Adipose tissue (tissue), 3 donors: ENCODE data around the gene TSTD1. TPM values are rescaled to one million over a fixed set of nuclear protein-coding genes. Genes with fewer than 3 reads are reported as not detected.

Experiments
- H3K27ac ChIP-seq: one replicate; pipeline ENCODE4 v1.5.1; 2013; ENCODE audit warnings: low read depth, low read length
- WGBS, 3 donors: extraction: QIAGEN DNeasy Blood & Tissue Kit; methylation state at CpG; one replicate each; pipeline ENCODE4 v1.1.7; 2013; 5-methylcytosine and 5-hydroxymethylcytosine counted together
- polyA plus RNA-seq, 3 donors: library from polyadenylated mRNA; stranded (reverse); fragments of 200-250 nt; gene quantifications; one replicate each; pipeline ENCODE4 v1.2.3, GENCODE V29; 2013
- donor health status: healthy with polysubstance abuse.
- donor health status: Bipolar disorder and iron deficiency.
- donor health status: healthy.

Gene TSTD1, protein sequence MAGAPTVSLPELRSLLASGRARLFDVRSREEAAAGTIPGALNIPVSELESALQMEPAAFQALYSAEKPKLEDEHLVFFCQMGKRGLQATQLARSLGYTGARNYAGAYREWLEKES
- 10 to 100 TPM; 33.7 to 78.1 (median 52.5) TPM for polyA plus RNA-seq

GRCh38 chr1:161038523-161039153 lies at the start of gene TSTD1:
Gene TSTD1, minus strand, starts transcription at chr1:161038964. Its CDS starts 75 bp downstream, at chr1:161038889.
- WGBS, 3 donors: 6 to 39% (median 31%) methylated on average over 50 to 54 of the region's 54 CpGs
- H3K27ac ChIP-seq: peak within 1 kb of the TSS; percentile 43

DNA sequence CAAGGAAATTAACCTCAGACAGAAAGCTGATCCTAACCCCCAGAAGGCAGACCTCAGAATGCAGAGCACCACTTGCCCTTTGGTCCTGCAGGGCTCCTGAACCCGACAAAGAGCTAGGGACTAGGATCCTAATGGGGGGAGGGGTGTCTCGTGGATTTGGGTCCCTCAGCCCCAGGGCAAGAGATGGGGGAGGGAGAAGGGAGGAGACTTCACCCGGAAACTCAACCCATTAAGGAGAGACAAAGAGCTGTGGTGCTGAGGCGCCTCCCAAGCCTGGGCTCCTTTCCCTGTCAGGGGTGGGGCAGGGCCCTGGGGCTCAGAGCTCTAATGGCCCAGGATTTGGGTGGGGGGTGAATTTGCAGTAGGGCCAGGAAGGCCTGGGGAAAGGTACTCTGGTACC lies 47.7 kb upstream of the TSTD1 start:
- 55 to 78% (median 77%) methylated on average over 4 of the region's 4 CpGs for WGBS, 3 donors
- no peak overlapping the region for H3K27ac ChIP-seq

DNA sequence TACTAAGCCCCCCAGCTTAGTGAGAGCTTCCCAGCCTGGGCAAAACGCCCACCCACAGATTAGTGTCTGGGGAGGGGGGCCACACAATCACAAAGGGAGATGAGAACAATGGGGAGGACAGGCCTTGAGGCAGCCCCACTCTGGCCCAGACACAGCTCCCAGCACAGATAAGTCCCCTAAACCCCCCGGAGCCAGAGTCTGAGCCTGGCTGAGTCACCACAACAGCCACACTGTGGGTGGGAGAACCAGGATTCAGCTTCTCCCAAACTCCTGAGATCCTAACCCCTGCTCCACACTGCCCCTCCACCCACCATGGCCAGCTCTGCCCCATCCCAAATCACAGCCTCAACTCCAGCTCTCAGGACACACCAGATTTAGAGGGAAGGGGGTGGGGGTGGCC lies 46.4 kb upstream of the TSTD1 start:
- 55 to 76% (median 68%) methylated on average over 2 of the region's 2 CpGs for WGBS, 3 donors
- H3K27ac ChIP-seq: no peak overlapping the region

GRCh38 chr1:161084597-161084988 lies 45.8 kb upstream of the TSTD1 start:
- 89 to 100% (median 92%) methylated on average over 1 of the region's 1 CpG for WGBS, 3 donors
- no peak overlapping the region for H3K27ac ChIP-seq

GRCh38 chr1:161083748-161084596 lies 45.2 kb upstream of the TSTD1 start:
- H3K27ac ChIP-seq: no peak overlapping the region

DNA sequence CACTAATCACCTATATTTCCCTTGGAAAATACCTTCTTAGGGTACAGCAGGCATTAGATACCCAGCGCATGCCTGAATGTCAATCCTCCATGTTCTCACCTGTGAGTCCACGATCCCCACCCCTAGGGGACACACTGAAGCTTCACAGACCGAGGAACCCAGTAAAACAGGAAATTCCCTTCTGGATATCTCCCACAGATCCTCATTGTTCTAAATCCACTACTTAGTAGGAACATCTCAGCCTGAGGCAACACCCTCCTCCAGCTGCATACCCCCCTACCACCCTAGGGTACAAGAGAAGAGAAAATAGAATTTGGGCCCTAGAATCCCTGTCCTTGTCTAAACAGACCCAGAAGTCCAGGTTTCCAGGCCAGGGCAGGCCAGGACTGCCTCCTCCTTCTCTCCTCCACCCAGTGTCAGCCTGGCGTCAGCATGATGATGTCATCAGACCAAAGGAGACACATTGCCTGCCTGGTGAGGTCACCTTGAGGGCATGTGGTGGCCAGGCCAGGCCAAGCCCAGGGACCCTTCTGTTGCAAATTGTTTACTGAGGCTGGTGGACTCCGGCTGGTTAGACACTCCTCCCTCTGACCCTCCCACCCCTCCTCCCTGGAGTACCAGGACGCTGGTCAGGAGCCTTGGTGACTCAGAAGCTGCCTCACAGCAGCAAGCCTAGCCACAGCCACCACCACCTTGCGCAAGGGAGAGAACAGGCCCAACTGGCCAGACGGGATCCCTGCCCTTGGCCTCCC lies 44.4 kb upstream of the TSTD1 start:
- WGBS, 3 donors: 44 to 55% (median 45%) methylated on average over 7 to 8 of the region's 8 CpGs
- no peak overlapping the region for H3K27ac ChIP-seq

More at GRCh38 chr1:161083748-161084596, 45.2 kb upstream of the TSTD1 start:
- 67 to 78% (median 73%) methylated on average over 10 of the region's 10 CpGs for WGBS, 3 donors

DNA sequence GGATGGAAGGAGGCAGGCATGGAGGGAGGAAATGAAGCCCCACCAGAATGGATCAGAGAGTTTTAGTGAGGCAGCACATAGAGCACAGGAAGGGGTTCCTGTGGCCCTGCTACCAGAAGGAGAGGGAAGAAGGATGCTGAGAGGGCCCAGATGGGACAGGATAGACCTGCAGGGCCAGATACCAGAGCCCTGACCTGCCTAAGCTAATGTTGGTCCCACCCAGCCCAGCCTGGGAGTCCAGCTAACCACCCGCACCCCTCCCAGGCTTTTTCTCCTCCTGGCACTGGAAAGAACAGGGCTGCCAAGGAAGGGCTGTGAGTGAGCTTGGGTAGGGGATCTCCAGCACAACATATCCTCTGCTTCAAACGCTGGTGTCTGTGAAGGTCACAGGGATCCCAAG lies 43.7 kb upstream of the TSTD1 start:
- 47 to 90% (median 83%) methylated on average over 1 to 2 of the region's 2 CpGs for WGBS, 3 donors
- H3K27ac ChIP-seq: no peak overlapping the region

DNA sequence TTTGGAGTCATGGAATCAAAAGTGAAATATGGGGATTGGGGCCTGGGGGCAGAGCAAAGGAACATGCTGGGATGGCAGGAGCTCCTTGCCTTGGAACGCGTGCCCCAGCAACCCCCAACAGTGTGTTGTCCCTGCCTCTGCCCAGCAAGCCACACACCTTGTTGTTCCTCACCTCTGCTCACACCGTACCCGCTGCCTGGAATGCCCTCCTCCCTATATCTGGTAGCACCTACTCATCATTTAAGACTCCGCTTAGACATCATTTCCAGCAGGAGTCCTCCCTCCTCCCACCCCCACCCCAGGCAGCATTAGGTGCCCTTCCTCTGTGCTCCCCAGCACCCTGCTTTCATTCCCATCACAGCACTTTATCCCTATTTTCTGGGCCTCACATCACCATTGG lies 42.8 kb upstream of the TSTD1 start:
- WGBS, 3 donors: 79 to 80% (median 79%) methylated on average over 5 of the region's 5 CpGs
- H3K27ac ChIP-seq: no peak overlapping the region

DNA sequence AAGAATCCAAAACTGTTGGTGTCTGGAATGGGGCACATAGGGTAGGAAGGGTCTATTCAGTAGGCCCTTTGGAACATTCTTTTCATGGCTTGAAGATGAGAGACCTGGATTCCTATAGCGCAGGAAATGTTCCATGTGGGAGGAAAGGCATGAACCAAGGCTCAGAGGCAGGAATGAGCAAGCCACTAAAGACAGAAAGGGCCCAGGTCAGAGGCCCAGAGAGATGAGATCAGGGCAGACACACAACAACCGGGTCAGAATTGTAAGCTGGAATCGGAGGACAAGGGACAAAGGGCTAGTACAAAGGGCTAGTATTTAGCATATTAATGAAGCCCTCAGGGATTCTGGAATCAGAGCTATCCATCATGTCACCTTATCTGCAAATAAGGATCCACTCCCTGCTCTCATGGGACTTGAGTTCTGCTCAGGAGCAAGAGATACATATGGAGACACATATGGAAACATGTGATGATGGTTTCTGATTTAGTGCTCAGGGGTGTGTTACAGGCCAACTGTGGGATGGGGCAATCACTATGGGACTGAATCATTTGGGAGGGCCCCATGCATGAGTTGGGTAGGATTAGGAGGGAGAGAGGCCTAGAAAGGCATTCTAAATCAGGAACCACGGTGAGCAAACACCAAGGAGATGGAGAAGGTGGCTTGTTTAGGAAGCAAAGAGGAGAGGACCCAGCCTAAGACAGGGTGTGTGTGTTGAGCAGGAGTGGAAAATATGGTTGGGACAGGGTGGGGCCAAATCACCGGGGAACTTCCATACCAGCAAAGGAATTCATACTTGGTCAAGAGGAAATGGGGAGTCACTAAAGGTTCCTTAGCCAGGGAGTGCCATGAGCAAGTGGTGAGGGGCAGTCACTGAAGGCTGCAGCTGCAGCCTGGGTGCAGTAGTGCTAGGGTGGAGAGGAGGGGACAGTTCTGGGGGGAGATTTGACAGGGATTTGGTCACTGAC lies 42.0 kb upstream of the TSTD1 start:
- WGBS, 3 donors: 82 to 87% (median 85%) methylated on average over 5 of the region's 5 CpGs

GRCh38 chr1:161079436-161080110 lies 40.8 kb upstream of the TSTD1 start:
- no peak overlapping the region for H3K27ac ChIP-seq
- WGBS, 3 donors: 62 to 76% (median 65%) methylated on average over 41 of the region's 41 CpGs

More for the DNA sequence above, 42.0 kb upstream of the TSTD1 start:
- H3K27ac ChIP-seq: no peak overlapping the region

GRCh38 chr1:161077426-161077825 lies 38.7 kb upstream of the TSTD1 start:
- WGBS, 3 donors: 78 to 79% (median 78%) methylated on average over 9 of the region's 9 CpGs

GRCh38 chr1:161076410-161076809 lies 37.6 kb upstream of the TSTD1 start:
- no peak overlapping the region for H3K27ac ChIP-seq

More at GRCh38 chr1:161077426-161077825, 38.7 kb upstream of the TSTD1 start:
- H3K27ac ChIP-seq: no peak overlapping the region

DNA sequence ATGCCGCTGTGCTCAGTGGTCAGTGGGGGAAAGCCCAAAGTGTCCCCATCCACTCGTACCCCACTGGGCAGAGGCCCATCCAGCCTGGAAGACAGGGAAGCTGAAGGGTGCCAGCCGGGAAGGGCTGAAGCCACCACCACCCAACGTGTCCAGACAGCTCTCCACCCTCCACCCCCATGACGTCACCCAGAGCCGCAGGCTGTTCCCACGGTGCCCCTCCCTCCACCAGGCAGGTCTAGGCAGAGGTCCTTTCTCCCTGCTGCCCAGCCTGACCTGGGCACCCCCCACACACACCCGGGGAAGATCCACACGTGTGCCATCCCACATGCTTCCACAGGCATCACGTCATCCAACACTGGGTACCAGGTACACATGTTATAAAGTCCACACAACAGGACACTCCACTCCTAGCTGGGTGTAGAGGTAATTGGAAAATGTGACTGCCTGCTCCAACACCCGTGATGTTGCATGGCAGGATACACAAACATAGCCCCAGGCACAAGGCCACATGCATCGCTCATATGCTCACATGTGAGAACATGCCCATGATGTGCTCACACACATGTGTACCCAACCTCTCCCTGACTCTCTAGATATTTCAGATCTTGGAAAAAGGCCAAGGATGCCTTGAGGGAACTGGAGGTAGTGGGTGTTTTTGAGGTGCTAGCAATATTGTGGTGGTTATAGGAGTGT lies 36.1 kb upstream of the TSTD1 start:
- H3K27ac ChIP-seq: no peak overlapping the region
- 76 to 81% (median 81%) methylated on average over 11 to 12 of the region's 12 CpGs for WGBS, 3 donors

GRCh38 chr1:161073474-161074121 lies 34.8 kb upstream of the TSTD1 start:
- 69 to 75% (median 70%) methylated on average over 7 of the region's 7 CpGs for WGBS, 3 donors
- H3K27ac ChIP-seq: no peak overlapping the region

- 90 to 93% (median 93%) methylated on average over 19 of the region's 19 CpGs for WGBS, 3 donors
- no peak overlapping the region for H3K27ac ChIP-seq
Measured at GRCh38 chr1:161072751-161073449, 34.1 kb upstream of the TSTD1 start.
